ENCODE data around the gene TMPRSS6. TPM values are rescaled to one million over a fixed set of nuclear protein-coding genes. Genes with fewer than 3 reads are reported as not detected.

TMPRSS6 gene
- total RNA-seq, 1 donor: not detected

DNA sequence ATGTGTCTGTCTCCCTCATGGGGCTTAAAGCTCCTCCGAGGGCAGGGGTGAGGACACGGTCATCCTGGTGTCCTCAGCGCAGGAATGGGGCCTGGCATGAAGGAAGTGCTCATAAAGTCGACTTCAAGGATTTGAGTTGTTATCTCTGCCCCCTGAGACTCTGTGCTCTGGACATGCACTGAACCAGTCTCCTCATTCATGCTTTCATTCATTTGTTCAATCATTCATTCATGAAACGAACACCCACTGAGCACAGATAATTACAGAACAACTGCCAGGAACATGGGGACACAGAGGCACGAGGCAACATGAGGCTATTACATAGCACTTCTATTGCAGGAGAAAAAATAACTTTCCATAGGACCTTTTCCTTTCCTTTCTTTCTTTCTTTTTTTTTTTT is 16.5 kb downstream of the TMPRSS6 start:
- TF ChIP-seq, protein P1, sequence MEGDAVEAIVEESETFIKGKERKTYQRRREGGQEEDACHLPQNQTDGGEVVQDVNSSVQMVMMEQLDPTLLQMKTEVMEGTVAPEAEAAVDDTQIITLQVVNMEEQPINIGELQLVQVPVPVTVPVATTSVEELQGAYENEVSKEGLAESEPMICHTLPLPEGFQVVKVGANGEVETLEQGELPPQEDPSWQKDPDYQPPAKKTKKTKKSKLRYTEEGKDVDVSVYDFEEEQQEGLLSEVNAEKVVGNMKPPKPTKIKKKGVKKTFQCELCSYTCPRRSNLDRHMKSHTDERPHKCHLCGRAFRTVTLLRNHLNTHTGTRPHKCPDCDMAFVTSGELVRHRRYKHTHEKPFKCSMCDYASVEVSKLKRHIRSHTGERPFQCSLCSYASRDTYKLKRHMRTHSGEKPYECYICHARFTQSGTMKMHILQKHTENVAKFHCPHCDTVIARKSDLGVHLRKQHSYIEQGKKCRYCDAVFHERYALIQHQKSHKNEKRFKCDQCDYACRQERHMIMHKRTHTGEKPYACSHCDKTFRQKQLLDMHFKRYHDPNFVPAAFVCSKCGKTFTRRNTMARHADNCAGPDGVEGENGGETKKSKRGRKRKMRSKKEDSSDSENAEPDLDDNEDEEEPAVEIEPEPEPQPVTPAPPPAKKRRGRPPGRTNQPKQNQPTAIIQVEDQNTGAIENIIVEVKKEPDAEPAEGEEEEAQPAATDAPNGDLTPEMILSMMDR (IDR thresholded peaks at IDR 0.05; ENCODE audit: extremely low read depth, low read depth, low read length): no peak
- Histone ChIP-seq H3K4me1 (ENCODE audit: insufficient read depth, low read length) (no peaks in the 10 kb centered on the region), H3K36me3 (ENCODE audit: insufficient read depth, low read length) (no peaks in the 10 kb centered on the region), H3K4me2 (ENCODE audit: insufficient read depth, low read length) (no peak overlapping the region), H2AFZ (ENCODE audit: low read length) (no peak overlapping the region), H3K4me3 (ENCODE audit: insufficient read depth, low read length) (no peak overlapping the region), H4K20me1 (ENCODE audit: insufficient read depth, low read length) (no peaks in the 10 kb centered on the region), H3K27me3 (ENCODE audit: insufficient read depth, low read length) (peaks cover 25% of the 10 kb centered on the region), H3K27ac (ENCODE audit: low read depth, low read length) (no peak overlapping the region), H3K79me2 (ENCODE audit: insufficient read depth, low read length) (no peaks in the 10 kb centered on the region), H3K9me3 (ENCODE audit: low read depth, low read length) (no peaks in the 10 kb centered on the region)
- DNase-seq (ENCODE audit: insufficient read length, low spot score, missing footprints): no peak

DNA sequence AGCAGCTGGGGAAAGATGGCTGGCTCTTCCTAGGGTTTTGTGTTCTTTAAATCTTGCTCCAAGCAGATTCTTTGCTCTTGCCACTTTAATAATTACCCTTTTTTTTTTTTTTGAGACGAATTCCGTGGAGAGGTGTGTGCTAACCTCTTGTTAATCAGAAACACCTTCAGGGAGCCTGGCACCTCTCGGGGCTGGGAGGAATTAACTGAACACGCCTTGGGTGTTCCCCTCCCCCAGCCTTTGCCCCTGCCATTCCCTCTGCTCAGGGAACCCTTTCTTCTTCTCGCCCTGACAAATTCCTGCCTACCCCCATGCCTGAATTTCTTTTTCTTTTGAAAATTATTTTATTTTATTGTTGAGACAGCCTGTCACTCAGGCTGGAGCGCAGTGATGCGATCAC is 17.5 kb downstream of the TMPRSS6 start:
- Histone ChIP-seq H3K4me2 (ENCODE audit: insufficient read depth, low read length) (no peak overlapping the region), H3K9me3 (ENCODE audit: low read depth, low read length) (no peaks in the 10 kb centered on the region), H3K27me3 (ENCODE audit: insufficient read depth, low read length) (peaks cover 23% of the 10 kb centered on the region), H3K36me3 (ENCODE audit: insufficient read depth, low read length) (no peaks in the 10 kb centered on the region), H4K20me1 (ENCODE audit: insufficient read depth, low read length) (no peaks in the 10 kb centered on the region), H3K4me1 (ENCODE audit: insufficient read depth, low read length) (no peaks in the 10 kb centered on the region), H2AFZ (ENCODE audit: low read length) (no peak overlapping the region), H3K79me2 (ENCODE audit: insufficient read depth, low read length) (no peaks in the 10 kb centered on the region), H3K27ac (ENCODE audit: low read depth, low read length) (no peak overlapping the region), H3K4me3 (ENCODE audit: insufficient read depth, low read length) (no peak overlapping the region)
- TF ChIP-seq, protein P1 (IDR thresholded peaks at IDR 0.05; ENCODE audit: extremely low read depth, low read depth, low read length): no peak
- DNase-seq (ENCODE audit: insufficient read length, low spot score, missing footprints): no peak

DNA sequence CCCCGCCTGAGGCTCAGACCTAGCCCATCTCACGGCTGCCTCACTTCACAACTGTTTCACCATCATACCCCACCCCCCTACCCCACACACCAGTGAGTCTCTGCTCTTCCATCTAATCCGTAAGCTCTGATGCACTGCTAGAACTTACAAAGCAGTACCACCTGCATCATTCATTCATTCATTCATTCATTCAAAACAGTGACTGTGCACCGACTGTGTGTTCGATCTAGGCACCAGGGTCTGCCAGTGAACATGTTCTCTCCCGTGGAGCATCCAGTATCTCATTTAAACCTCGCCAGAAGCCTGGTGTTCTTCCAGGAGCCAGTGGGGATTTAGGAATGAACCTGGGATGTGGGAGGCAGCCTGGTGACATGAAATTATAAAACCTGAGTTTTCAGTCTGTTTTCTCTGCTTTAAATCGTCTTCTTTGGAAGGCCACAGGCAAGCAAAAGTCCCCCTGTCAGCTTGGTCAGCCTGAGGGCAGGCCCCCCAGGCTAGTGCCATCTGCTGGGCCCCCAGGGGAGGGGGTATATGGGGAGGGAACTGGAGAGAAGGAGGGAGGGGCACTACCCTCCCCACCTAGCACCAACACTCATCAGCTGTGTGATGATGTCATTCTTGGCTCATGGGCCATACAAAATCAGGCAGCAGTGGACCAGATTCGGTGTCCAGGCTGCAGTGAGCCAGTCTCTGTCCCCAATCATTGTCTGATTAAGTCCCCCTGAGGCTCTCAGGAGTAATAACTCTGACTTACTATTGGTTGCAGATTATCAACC is 18.4 kb downstream of the TMPRSS6 start:
- Histone ChIP-seq H3K4me2 (ENCODE audit: insufficient read depth, low read length) (no peak overlapping the region), H2AFZ (ENCODE audit: low read length) (no peak overlapping the region), H3K4me1 (ENCODE audit: insufficient read depth, low read length) (no peaks in the 10 kb centered on the region), H3K36me3 (ENCODE audit: insufficient read depth, low read length) (no peaks in the 10 kb centered on the region), H4K20me1 (ENCODE audit: insufficient read depth, low read length) (no peaks in the 10 kb centered on the region), H3K79me2 (ENCODE audit: insufficient read depth, low read length) (no peaks in the 10 kb centered on the region), H3K27me3 (ENCODE audit: insufficient read depth, low read length) (peaks cover 20% of the 10 kb centered on the region), H3K9me3 (ENCODE audit: low read depth, low read length) (no peaks in the 10 kb centered on the region), H3K27ac (ENCODE audit: low read depth, low read length) (no peak overlapping the region), H3K4me3 (ENCODE audit: insufficient read depth, low read length) (no peak overlapping the region)
- TF ChIP-seq, protein P1 (IDR thresholded peaks at IDR 0.05; ENCODE audit: extremely low read depth, low read depth, low read length): no peak
- no peak for DNase-seq (ENCODE audit: insufficient read length, low spot score, missing footprints)

DNA sequence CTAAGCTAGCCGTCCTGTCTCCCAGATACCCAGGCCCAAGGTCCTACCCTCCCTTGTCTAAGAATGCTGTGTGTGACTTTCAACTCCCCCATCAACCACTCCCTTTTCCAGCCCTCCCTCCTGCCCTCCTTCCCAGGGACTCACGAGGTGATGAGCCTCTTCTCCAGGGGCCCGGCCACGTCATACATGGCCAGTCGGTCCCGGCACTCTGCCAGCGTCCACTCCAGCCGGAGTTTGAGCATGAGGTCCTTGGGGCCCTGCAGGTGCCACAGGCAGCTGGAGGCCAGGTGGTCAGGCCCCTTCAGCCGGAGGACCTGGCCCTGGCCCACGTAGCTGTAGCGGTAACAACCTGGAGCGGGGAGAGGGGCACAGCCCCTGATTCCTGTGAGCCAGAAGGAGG is 20.1 kb downstream of the TMPRSS6 start:
- TF ChIP-seq, protein P1 (IDR thresholded peaks at IDR 0.05; ENCODE audit: extremely low read depth, low read depth, low read length): no peak
- H4K20me1 ChIP-seq (ENCODE audit: insufficient read depth, low read length): no peaks in the 10 kb centered on the region
- DNase-seq (ENCODE audit: insufficient read length, low spot score, missing footprints): no peak
- no peak overlapping the region for H3K27ac ChIP-seq (ENCODE audit: low read depth, low read length)
- H3K27me3 ChIP-seq (ENCODE audit: insufficient read depth, low read length): peaks cover 12% of the 10 kb centered on the region
- H3K79me2 ChIP-seq (ENCODE audit: insufficient read depth, low read length): no peaks in the 10 kb centered on the region
- H3K36me3 ChIP-seq (ENCODE audit: insufficient read depth, low read length): no peaks in the 10 kb centered on the region
- H3K9me3 ChIP-seq (ENCODE audit: low read depth, low read length): no peaks in the 10 kb centered on the region
- no peaks in the 10 kb centered on the region for H3K4me1 ChIP-seq (ENCODE audit: insufficient read depth, low read length)
- no peak overlapping the region for H3K4me2 ChIP-seq (ENCODE audit: insufficient read depth, low read length)
- H2AFZ ChIP-seq (ENCODE audit: low read length): no peak overlapping the region
- H3K4me3 ChIP-seq (ENCODE audit: insufficient read depth, low read length): no peak overlapping the region
